ENCODE results near the gene POPDC3. TPM values are rescaled to one million over a fixed set of nuclear protein-coding genes. Genes with fewer than 3 reads are reported as not detected.

The POPDC3 gene
- total RNA-seq, 4 donors from 2014 or later: 0.38 TPM; not detected in 3

GRCh38 chr6:105211831-105212230, 32.0 kb upstream of the POPDC3 start:
- H3K27me3 ChIP-seq: no peaks in the 10 kb centered on the region
- H3K4me3 ChIP-seq: no peak overlapping the region
- H3K9me3 ChIP-seq: no peaks in the 10 kb centered on the region
- no peak for DNase-seq
- intact Hi-C loops (cut with DNase I): no loop called here
- H3K4me1 ChIP-seq: no peaks in the 10 kb centered on the region
- H3K27ac ChIP-seq: no peak overlapping the region
- 81 to 84% methylated on average over 3 of the region's 3 CpGs for WGBS, 2 donors
- TF ChIP-seq CTCF (IDR thresholded peaks at IDR 0.05) (no peak), POLR2A (IDR thresholded peaks at IDR 0.05) (no peak)
- no peaks in the 10 kb centered on the region for H3K36me3 ChIP-seq

GRCh38 chr6:105210932-105211531, 31.2 kb upstream of the POPDC3 start:
- intact Hi-C loops (cut with DNase I): no loop called here
- TF ChIP-seq CTCF (IDR thresholded peaks at IDR 0.05) (no peak), POLR2A (IDR thresholded peaks at IDR 0.05) (no peak)
- Histone ChIP-seq H3K4me3 (no peak overlapping the region), H3K9me3 (no peaks in the 10 kb centered on the region), H3K4me1 (no peaks in the 10 kb centered on the region), H3K36me3 (no peaks in the 10 kb centered on the region), H3K27me3 (no peaks in the 10 kb centered on the region), H3K27ac (no peak overlapping the region)
- DNase-seq: no peak
- 88 to 90% methylated on average over 1 of the region's 1 CpG for WGBS, 2 donors

- Histone ChIP-seq H3K27me3 (no peaks in the 10 kb centered on the region), H3K36me3 (no peaks in the 10 kb centered on the region), H3K4me3 (no peak overlapping the region), H3K4me1 (no peaks in the 10 kb centered on the region), H3K27ac (no peak overlapping the region), H3K9me3 (no peaks in the 10 kb centered on the region)
- intact Hi-C loops (cut with DNase I): no loop called here
- WGBS, 2 donors: 70 to 84% methylated on average over 4 to 5 of the region's 5 CpGs
- TF ChIP-seq CTCF (IDR thresholded peaks at IDR 0.05) (no peak), POLR2A (IDR thresholded peaks at IDR 0.05) (no peak)
- DNase-seq: no peak
These were observed 30.3 kb upstream of the POPDC3 start for GRCh38 chr6:105209950-105210706.

GRCh38 chr6:105207524-105208269, 27.9 kb upstream of the POPDC3 start:
- intact Hi-C loops (cut with DNase I): no loop called here
- no peak for DNase-seq
- H3K4me1 ChIP-seq: peaks cover 0 to 6% (median 0%) of the 10 kb centered on the region in 3 donors
- H3K9me3 ChIP-seq: no peaks in the 10 kb centered on the region
- H3K36me3 ChIP-seq: no peaks in the 10 kb centered on the region
- no peak overlapping the region for H3K4me3 ChIP-seq
- H3K27ac ChIP-seq: no peak overlapping the region
- 86 to 87% methylated on average over 6 of the region's 6 CpGs for WGBS, 2 donors
- TF ChIP-seq POLR2A (IDR thresholded peaks at IDR 0.05) (no peak), CTCF (IDR thresholded peaks at IDR 0.05) (no peak)
- H3K27me3 ChIP-seq: no peaks in the 10 kb centered on the region

- no peaks in the 10 kb centered on the region for H3K27me3 ChIP-seq
- intact Hi-C loops (cut with DNase I): no loop called here
- H3K27ac ChIP-seq: no peak overlapping the region
- no peaks in the 10 kb centered on the region for H3K9me3 ChIP-seq
- H3K4me3 ChIP-seq: no peak overlapping the region
- no peak for TF ChIP-seq POLR2A (IDR thresholded peaks at IDR 0.05)
- TF ChIP-seq CTCF (IDR thresholded peaks at IDR 0.05): no peak
- no peak for DNase-seq
- H3K4me1 ChIP-seq: peaks cover 0 to 6% (median 0%) of the 10 kb centered on the region in 3 donors
- no peaks in the 10 kb centered on the region for H3K36me3 ChIP-seq
- 30 to 56% methylated on average over 4 of the region's 4 CpGs for WGBS, 2 donors
These were observed 25.0 kb upstream of the POPDC3 start for GRCh38 chr6:105204768-105205167.

All from esophagus squamous epithelium (tissue), 5 donors.